Mammary epithelial cell (primary cell): ENCODE results near the gene WDR47.
A peak's percentile ranks its signal among the peaks of the same experiment; 100 is the strongest.

ENCODE experiments used
- EZH2 ChIP-seq: IDR thresholded peaks from 2 replicates; pipeline ENCODE4 v1.6.1; 2012; ENCODE audit warnings: low read length, inconsistent platforms, borderline replicate concordance
- TF ChIP-seq, protein P1 (sequence below), 2 donors: IDR thresholded peaks in 1 of 2; conservative IDR thresholded peaks in 1 of 2; 2 replicates each; pipeline ENCODE4 v1.5.1; 2011 to 2012; ENCODE audit warnings: inconsistent platforms in 2 of 2, low read length in 2 of 2, mild to moderate bottlenecking in 2 of 2, control low read depth in 1 of 2, low read depth in 1 of 2; ENCODE audit not compliant: insufficient read depth in 1 of 2; ENCODE audit errors: extremely low read depth in 1 of 2

DNA sequence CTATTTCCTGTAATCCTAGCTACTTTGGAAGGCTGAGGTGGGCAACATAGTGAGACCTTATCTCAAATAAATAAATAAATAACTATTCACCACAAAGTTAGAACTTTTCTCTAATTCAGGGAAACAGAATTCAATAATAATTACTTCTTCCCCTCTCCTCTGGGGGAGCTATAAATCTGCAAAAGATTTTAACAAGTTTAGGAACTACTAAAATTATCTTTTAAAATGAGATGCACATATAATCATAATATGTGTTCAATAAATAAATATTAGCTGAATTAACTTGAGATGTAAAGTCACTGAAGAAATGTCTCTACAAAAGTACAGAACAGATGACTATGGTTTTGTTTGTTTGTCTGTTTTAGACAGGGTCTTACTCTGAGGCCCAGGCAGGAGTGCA is 14.1 kb downstream of the WDR47 start:
- TF ChIP-seq, protein P1, sequence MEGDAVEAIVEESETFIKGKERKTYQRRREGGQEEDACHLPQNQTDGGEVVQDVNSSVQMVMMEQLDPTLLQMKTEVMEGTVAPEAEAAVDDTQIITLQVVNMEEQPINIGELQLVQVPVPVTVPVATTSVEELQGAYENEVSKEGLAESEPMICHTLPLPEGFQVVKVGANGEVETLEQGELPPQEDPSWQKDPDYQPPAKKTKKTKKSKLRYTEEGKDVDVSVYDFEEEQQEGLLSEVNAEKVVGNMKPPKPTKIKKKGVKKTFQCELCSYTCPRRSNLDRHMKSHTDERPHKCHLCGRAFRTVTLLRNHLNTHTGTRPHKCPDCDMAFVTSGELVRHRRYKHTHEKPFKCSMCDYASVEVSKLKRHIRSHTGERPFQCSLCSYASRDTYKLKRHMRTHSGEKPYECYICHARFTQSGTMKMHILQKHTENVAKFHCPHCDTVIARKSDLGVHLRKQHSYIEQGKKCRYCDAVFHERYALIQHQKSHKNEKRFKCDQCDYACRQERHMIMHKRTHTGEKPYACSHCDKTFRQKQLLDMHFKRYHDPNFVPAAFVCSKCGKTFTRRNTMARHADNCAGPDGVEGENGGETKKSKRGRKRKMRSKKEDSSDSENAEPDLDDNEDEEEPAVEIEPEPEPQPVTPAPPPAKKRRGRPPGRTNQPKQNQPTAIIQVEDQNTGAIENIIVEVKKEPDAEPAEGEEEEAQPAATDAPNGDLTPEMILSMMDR (conservative IDR thresholded peaks at IDR 0.05 in 1 of 2, IDR thresholded peaks at IDR 0.05 in 1 of 2; ENCODE audit: extremely low read depth in 1 of 2, insufficient read depth in 1 of 2, low read depth in 1 of 2, low read length in 2 of 2): peak; percentile 20 to 28
- no peak for TF ChIP-seq EZH2
